A673 (cell line): Measurements from ENCODE around the gene PRR35. TPM values are rescaled to one million over a fixed set of nuclear protein-coding genes. Genes with fewer than 3 reads are reported as not detected.

ENCODE experiments used
- Bru-seq: library from RNA; stranded (reverse); fragments of 400-500 nt; gene quantifications from one replicate; lab custom pipeline; 2021; lab: Mats Ljungman, UMichigan
- BruChase-seq, 2 experiments: library from RNA; stranded (reverse); fragments of 400-500 nt; gene quantifications; one replicate each; lab custom pipeline; 2021; lab: Mats Ljungman, UMichigan
- BruUV-seq: library from RNA; stranded (reverse); fragments of 400-500 nt; replicated peaks from 2 replicates; lab custom pipeline; 2021; lab: Mats Ljungman, UMichigan
- CTCF ChIA-PET: fragments of 300-600 bp; sonication (Branson Sonifier 250); formaldehyde crosslinking; loops from one replicate; lab custom pipeline; 2022; ENCODE audit warnings: antibody characterized with exemption; lab: Charles Lee
- POLR2A ChIA-PET: fragments of 300-600 bp; sonication (Branson Sonifier 250); formaldehyde crosslinking; loops from one replicate; lab custom pipeline; 2022; ENCODE audit warnings: antibody characterized with exemption; ENCODE audit not compliant: low non-redundant PET; lab: Charles Lee
- DNase-seq: peaks from one replicate; pipeline ENCODE4 v3.0.0-alpha.2; 2015; ENCODE audit warnings: low spot score
- H3K27ac ChIP-seq: fragments of 200-600 bp; sonication (generic); 2 replicates; pipeline ENCODE4 v1.5.1; 2016; ENCODE audit warnings: mixed run types, low read depth, mild to moderate bottlenecking, mixed read lengths, antibody characterized with exemption, low read length; ENCODE audit not compliant: poor library complexity, severe bottlenecking
- H3K27me3 ChIP-seq: fragments of 200-600 bp; sonication (generic); replicated peaks from 2 replicates; pipeline ENCODE4 v1.6.1; 2017; ENCODE audit warnings: mixed run types, low read depth, mild to moderate bottlenecking, mixed read lengths, antibody characterized with exemption, low read length; ENCODE audit not compliant: insufficient read depth, poor library complexity
- H3K36me3 ChIP-seq: fragments of 200-600 bp; sonication (generic); 2 replicates; pipeline ENCODE4 v1.6.1; 2016; ENCODE audit warnings: mixed run types, mild to moderate bottlenecking, mixed read lengths, antibody characterized with exemption, low read length; ENCODE audit not compliant: insufficient read depth, poor library complexity, severe bottlenecking
- H3K4me1 ChIP-seq: fragments of 200-600 bp; sonication (generic); 2 replicates; pipeline ENCODE4 v1.6.1; 2017; ENCODE audit warnings: mixed run types, mild to moderate bottlenecking, mixed read lengths, antibody characterized with exemption, low read length; ENCODE audit not compliant: insufficient read depth, poor library complexity, severe bottlenecking
- H3K4me3 ChIP-seq: fragments of 200-600 bp; sonication (generic); 2 replicates; pipeline ENCODE4 v1.5.1; 2016; ENCODE audit warnings: low read depth, mixed run types, mild to moderate bottlenecking, mixed read lengths, low read length; ENCODE audit not compliant: poor library complexity, severe bottlenecking
- H3K9me3 ChIP-seq: fragments of 200-600 bp; sonication (generic); 2 replicates; pipeline ENCODE4 v1.6.1; 2016; ENCODE audit warnings: mixed run types, low read depth, mild to moderate bottlenecking, mixed read lengths, antibody characterized with exemption, low read length; ENCODE audit not compliant: poor library complexity, severe bottlenecking
- EZH2 ChIP-seq: fragments of 200-600 bp; sonication (generic); IDR thresholded peaks from 2 replicates; pipeline ENCODE4 v1.6.1; 2017; ENCODE audit warnings: borderline replicate concordance, low read depth, mild to moderate bottlenecking, mixed read lengths, antibody characterized with exemption, low read length; ENCODE audit not compliant: poor library complexity, severe bottlenecking
- intact Hi-C: fragments of 100-400 bp; cut with micrococcal nuclease; formaldehyde crosslinking; loops from one replicate; pipeline ENCODE4 v1.10.0; 2022; ENCODE audit not compliant: unreplicated experiment
- long read RNA-seq: library from polyadenylated mRNA; stranded (forward); transcript quantifications from one replicate; pipeline ENCODE4 v2.0.0, GENCODE V29; 2022
- total RNA-seq: library from RNA; stranded (reverse); gene quantifications from 2 replicates; pipeline ENCODE4 v1.2.3, GENCODE V29; 2021
- TF ChIP-seq, protein P1 (sequence below): fragments of 300-800, 200-600 bp; sonication (generic); conservative IDR thresholded peaks from 2 replicates; pipeline ENCODE4 v1.5.1; 2017; ENCODE audit warnings: low read depth, mild to moderate bottlenecking, antibody characterized with exemption, low read length, moderate library complexity, mixed read lengths

Gene PRR35
- 0.13 TPM in 1 of 2 replicates, not detected in the other for total RNA-seq
- not detected for Bru-seq, nascent RNA
- BruChase-seq, experiment 1, labeled RNA remaining after a 2-hour chase, result not detected
- BruChase-seq, experiment 2, labeled RNA remaining after a 6-hour chase, result percentile 16 among the genes with signal in this experiment
- long read RNA-seq, result 0 reads

DNA sequence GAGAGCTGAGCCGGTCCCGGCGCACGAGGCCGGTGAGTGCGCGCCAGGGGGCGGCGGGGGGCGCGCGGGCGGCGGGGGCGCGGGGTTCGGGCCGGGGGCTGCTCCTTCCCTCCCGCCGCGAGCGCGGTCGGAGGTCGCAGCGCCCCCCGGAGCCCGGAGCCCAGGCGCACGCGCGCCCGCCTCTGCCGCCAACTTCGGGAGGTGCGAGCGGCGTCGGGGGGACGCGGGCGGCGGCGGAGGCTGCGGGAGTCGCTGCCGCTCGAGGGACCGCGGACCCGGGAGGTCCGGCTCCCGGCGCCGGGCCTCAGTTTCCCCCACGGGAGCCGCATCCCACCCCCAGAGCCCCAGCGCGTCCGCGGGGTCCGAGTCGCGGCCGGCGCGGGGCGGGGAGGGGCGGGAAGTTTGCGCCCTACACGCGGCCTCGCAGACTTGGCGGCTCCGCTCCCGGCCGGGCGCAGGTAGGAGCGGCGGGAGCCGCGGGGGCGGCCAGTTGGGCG is at the start of gene PRR35:
Gene PRR35 (plus strand): TSS at position 191 of the 497 bp plus-strand sequence. CDS start 2,901 bp downstream, outside the sequence.
- no peak for DNase-seq
- Histone ChIP-seq H3K36me3 (no peaks in the 10 kb centered on the region), H3K27me3 (peaks cover 45% of the 10 kb centered on the region), H3K4me1 (no peaks in the 10 kb centered on the region), H3K27ac (no peak within 1 kb of the TSS), H3K4me3 (no peak within 1 kb of the TSS), H3K9me3 (no peaks in the 10 kb centered on the region)
- ChIA-PET CTCF (no interaction called here), POLR2A (no interaction called here)
- TF ChIP-seq EZH2, result no peak
- TF ChIP-seq, protein P1, sequence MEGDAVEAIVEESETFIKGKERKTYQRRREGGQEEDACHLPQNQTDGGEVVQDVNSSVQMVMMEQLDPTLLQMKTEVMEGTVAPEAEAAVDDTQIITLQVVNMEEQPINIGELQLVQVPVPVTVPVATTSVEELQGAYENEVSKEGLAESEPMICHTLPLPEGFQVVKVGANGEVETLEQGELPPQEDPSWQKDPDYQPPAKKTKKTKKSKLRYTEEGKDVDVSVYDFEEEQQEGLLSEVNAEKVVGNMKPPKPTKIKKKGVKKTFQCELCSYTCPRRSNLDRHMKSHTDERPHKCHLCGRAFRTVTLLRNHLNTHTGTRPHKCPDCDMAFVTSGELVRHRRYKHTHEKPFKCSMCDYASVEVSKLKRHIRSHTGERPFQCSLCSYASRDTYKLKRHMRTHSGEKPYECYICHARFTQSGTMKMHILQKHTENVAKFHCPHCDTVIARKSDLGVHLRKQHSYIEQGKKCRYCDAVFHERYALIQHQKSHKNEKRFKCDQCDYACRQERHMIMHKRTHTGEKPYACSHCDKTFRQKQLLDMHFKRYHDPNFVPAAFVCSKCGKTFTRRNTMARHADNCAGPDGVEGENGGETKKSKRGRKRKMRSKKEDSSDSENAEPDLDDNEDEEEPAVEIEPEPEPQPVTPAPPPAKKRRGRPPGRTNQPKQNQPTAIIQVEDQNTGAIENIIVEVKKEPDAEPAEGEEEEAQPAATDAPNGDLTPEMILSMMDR, result no peak
- BruUV-seq, result no TSS peak
- intact Hi-C loops, result no loop called here

DNA sequence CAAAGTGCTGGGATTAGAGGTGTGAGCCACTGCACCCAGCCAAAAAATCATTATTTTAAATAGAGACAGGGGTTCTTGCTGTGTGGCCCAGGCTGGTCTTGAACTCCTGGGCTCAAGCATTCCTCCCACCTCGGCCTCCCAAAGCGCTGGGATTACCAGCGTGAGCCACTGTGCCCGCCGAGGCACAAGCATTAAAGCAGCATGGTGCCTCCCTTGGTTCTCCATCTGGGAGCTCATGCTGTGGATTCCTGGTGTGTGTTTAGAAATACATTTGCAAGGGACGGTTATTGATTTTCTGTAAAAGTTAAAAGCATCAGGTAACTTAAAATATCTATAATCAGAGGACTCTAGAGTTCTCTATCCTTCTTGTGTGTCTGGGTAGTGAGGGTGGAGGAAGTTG is 47.4 kb upstream of the PRR35 start:
- no peak overlapping the region for H3K4me3 ChIP-seq
- TF ChIP-seq, protein P1, result no peak
- TF ChIP-seq EZH2, result no peak
- H3K36me3 ChIP-seq, result peaks cover 5% of the 10 kb centered on the region
- CTCF ChIA-PET, result no interaction called here
- POLR2A ChIA-PET, result no interaction called here
- no peak overlapping the region for H3K27ac ChIP-seq
- H3K27me3 ChIP-seq, result no peaks in the 10 kb centered on the region
- H3K9me3 ChIP-seq, result no peaks in the 10 kb centered on the region
- intact Hi-C loops, result no loop called here
- DNase-seq, result no peak
- no peaks in the 10 kb centered on the region for H3K4me1 ChIP-seq
- no TSS peak for BruUV-seq

DNA sequence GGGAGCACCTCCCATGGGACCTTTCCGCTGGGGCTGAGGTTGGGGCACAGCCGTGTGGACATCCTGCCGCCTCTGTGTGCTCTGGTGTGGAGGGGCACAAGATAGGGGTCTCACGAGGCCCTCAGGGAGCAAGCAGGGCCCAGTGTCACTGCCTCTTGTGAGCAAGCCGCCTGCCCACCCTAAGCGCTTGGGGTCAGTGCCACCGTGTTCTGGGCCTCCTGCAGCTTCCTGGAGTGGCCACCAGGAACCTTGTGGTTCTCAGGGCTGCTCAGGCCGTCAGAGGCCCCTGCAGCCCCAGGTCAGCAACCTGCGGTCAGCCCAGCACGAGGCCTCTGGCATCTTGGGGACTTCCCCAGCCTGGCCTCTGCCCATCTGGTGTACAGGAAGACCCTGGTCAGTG is 46.2 kb upstream of the PRR35 start:
- no TSS peak for BruUV-seq
- no peaks in the 10 kb centered on the region for H3K27me3 ChIP-seq
- no peaks in the 10 kb centered on the region for H3K4me1 ChIP-seq
- no peak for TF ChIP-seq EZH2
- TF ChIP-seq, protein P1, result no peak
- CTCF ChIA-PET, result no interaction called here
- no peak overlapping the region for H3K4me3 ChIP-seq
- POLR2A ChIA-PET, result no interaction called here
- intact Hi-C loops, result no loop called here
- no peak for DNase-seq
- peaks cover 5% of the 10 kb centered on the region for H3K36me3 ChIP-seq
- no peak overlapping the region for H3K27ac ChIP-seq
- H3K9me3 ChIP-seq, result no peaks in the 10 kb centered on the region
